Heart left ventricle (tissue), 13 donors: ENCODE results near the gene GREB1.

ENCODE experiments used
- CTCF ChIP-seq, 12 donors: fragments of 200-600 bp; sonication (generic) in 4 of 12; IDR thresholded peaks; one replicate each; pipeline versions ENCODE4 v1.5.0 to v1.8.0; 2018 to 2022; ENCODE audit warnings: antibody characterized with exemption in 12 of 12, mild to moderate bottlenecking in 5 of 12
- POLR2A ChIP-seq, 2 donors: fragments of 450-650 bp; IDR thresholded peaks; one replicate each; pipeline ENCODE4 v1.6.1; 2017; ENCODE audit warnings: antibody characterized with exemption in 2 of 2, mild to moderate bottlenecking in 2 of 2, moderate library complexity in 2 of 2
- donor health status: ischemic (EF 13 %, LVEDD 7.1; RV severe dilation, severe dysfunction).
- donor health status: DM: no; HTN: yes; CAD: no.
- donor health status: DM: no; HTN: no; CAD: no.
- donor health status: ischemic (EF 25% LVEDD 6.9; RV normal size, moderate dysfunction).
- donor health status: ischemic (EF 25% LVEDD 5.7; RV mildly dilated, moderate dysfunction).
- donor health status: ischemic (EF 35%, LVEDD 5.7; RV mildly dilated, moderate dysfunction).
- donor health status: nonischemic (EF 11% LVEDD 7.7; RV severe dilation, severe dysfunction).
- donor health status: DM: yes; HTN: yes; CAD: no.
- donor health status: PGD.
- donor health status: ischemic (EF 29% LVEDD 5.4; RV normal size, mild dysfunction).
- donor health status: nonischemic (EF 23%, LVEDD 6.1; RV moderate dilation, normal function).

DNA sequence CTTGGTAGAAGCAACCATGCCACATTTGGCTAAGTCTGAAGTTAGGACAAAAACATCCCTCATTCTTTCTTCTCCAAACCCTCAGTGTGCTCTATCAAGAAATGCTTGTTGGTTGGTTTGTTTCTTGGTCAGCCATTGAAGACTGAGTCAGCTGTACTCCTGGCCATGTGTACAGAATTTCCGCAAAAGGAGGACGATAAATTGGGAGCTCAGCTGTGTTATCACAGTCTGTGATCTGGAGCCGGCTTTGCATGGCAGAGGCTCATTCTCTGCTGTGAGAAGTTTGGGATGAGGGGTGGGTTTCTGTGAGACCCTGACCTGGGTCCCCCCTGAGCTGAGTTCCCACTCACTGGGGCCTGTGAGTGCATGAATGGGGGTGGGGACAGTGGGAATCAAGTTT lies 41.6 kb upstream of the GREB1 start:
- TF ChIP-seq CTCF (IDR thresholded peaks at IDR 0.05) (no peak), POLR2A (IDR thresholded peaks at IDR 0.05) (no peak)
